ENCODE measurements around the gene DHDH.

The DHDH gene

DNA sequence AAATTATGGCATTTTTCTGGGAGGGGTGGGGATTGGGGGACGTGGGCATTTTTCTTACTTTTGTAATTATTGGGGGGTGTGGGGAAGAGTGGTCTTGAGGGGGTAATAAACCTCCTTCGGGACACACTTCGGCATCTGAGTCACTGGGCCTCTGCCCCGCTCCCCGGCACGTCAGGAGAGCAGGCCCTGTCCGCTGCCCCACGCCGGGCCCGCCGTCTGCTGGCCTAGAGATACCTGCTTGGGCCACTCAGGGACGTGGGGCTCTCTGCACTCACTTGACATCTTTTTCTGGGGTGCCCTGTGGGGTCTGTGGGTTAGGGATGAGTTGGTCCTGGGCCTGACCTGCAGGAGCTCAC lies 28.2 kb downstream of the DHDH start:
- H3K4me3 ChIP-seq (ENCODE audit: low read length in 2 of 2): no peak overlapping the region
- H3K36me3 ChIP-seq (ENCODE audit: control insufficient read depth in 2 of 2, insufficient read depth in 2 of 2, low read length in 2 of 2): peaks cover 5 to 6% of the 10 kb centered on the region in 2 donors
- peaks cover 25% of the 10 kb centered on the region for H3K4me1 ChIP-seq (ENCODE audit: control insufficient read depth, insufficient read depth, low read length)
- no peaks in the 10 kb centered on the region for H3K9me3 ChIP-seq (ENCODE audit: control insufficient read depth in 2 of 2, low read length in 2 of 2)
- H3K9ac ChIP-seq (ENCODE audit: low read length in 2 of 2): no peak overlapping the region
- H3K27ac ChIP-seq (ENCODE audit: low read length): peak overlapping the region; percentile 55
- H3K27me3 ChIP-seq (ENCODE audit: control insufficient read depth in 1 of 2, insufficient read depth in 2 of 2, low read length in 2 of 2): no peaks in the 10 kb centered on the region

DNA sequence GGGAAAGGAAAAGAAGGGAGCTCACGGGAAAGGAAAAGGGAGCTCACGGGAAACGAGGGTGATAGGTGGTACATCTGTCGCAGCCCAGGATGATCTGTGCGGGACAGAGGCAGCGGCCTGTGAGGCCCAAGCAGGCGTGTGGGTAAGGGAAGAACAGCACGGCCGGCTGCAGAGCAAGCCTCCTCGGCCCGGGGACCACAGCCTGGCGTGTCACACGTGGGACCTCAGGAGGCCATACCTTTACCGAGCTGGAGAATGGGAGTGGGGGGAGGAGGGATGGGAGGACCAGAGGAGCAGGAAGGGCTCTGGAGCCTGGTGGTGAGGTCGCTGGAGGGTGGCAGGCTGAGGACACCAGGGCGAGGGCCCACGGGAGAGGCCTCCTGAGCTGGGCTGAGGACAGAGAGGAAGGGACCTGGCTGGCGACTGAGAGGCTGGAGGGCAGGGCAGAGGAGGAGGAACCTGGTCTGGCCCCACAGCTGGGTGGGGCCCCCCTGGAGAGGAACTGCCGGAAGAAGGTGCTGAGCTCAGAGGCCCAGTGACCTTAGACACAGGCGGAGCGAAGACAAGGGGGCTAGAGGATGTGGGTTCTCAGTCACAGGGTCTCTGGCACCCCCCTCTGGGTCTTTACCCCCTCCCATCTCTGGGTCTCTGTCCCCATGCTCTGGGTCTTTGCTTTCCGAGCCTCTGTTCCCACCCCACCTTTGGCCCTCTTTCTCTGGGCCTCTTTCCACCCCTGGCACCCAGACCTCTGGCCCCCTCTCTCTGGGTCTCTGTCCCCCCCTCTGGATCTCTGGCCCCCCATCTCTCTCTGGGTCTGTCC lies 28.7 kb downstream of the DHDH start:
- peak overlapping the region in 1 of 2 donors; percentile 51 for H3K9ac ChIP-seq (ENCODE audit: low read length in 2 of 2)
- H3K4me3 ChIP-seq (ENCODE audit: low read length in 2 of 2): no peak overlapping the region
- H3K27ac ChIP-seq (ENCODE audit: low read length): peak overlapping the region; percentile 55
- no peaks in the 10 kb centered on the region for H3K9me3 ChIP-seq (ENCODE audit: control insufficient read depth in 2 of 2, low read length in 2 of 2)
- H3K36me3 ChIP-seq (ENCODE audit: control insufficient read depth in 2 of 2, insufficient read depth in 2 of 2, low read length in 2 of 2): peaks cover 5 to 8% of the 10 kb centered on the region in 2 donors
- peaks cover 30% of the 10 kb centered on the region for H3K4me1 ChIP-seq (ENCODE audit: control insufficient read depth, insufficient read depth, low read length)
- no peaks in the 10 kb centered on the region for H3K27me3 ChIP-seq (ENCODE audit: control insufficient read depth in 1 of 2, insufficient read depth in 2 of 2, low read length in 2 of 2)

DNA sequence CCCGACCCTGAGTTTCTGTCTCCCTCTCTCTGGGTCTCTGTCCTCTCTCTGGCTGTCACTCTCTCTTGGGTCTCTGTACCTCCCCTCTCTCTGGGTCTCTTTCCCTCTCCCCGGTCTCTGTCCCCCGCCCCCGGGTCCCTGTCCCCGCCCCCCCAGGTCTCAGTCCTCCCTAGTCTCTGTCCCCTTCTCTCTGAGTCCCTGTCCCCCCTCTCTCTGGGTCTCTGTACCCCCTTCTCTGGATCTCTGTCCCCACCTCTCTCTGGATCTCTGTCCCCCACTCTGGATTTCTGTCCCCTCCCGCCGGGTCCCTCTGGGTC lies 29.3 kb downstream of the DHDH start:
- Histone ChIP-seq H3K9ac (ENCODE audit: low read length in 2 of 2) (peak overlapping the region in 1 of 2 donors; percentile 66), H3K9me3 (ENCODE audit: control insufficient read depth in 2 of 2, low read length in 2 of 2) (no peaks in the 10 kb centered on the region), H3K4me1 (ENCODE audit: control insufficient read depth, insufficient read depth, low read length) (peaks cover 35% of the 10 kb centered on the region), H3K27me3 (ENCODE audit: control insufficient read depth in 1 of 2, insufficient read depth in 2 of 2, low read length in 2 of 2) (no peaks in the 10 kb centered on the region), H3K36me3 (ENCODE audit: control insufficient read depth in 2 of 2, insufficient read depth in 2 of 2, low read length in 2 of 2) (peaks cover 6 to 8% of the 10 kb centered on the region in 2 donors), H3K4me3 (ENCODE audit: low read length in 2 of 2) (no peak overlapping the region), H3K27ac (ENCODE audit: low read length) (peak overlapping the region; percentile 55)

DNA sequence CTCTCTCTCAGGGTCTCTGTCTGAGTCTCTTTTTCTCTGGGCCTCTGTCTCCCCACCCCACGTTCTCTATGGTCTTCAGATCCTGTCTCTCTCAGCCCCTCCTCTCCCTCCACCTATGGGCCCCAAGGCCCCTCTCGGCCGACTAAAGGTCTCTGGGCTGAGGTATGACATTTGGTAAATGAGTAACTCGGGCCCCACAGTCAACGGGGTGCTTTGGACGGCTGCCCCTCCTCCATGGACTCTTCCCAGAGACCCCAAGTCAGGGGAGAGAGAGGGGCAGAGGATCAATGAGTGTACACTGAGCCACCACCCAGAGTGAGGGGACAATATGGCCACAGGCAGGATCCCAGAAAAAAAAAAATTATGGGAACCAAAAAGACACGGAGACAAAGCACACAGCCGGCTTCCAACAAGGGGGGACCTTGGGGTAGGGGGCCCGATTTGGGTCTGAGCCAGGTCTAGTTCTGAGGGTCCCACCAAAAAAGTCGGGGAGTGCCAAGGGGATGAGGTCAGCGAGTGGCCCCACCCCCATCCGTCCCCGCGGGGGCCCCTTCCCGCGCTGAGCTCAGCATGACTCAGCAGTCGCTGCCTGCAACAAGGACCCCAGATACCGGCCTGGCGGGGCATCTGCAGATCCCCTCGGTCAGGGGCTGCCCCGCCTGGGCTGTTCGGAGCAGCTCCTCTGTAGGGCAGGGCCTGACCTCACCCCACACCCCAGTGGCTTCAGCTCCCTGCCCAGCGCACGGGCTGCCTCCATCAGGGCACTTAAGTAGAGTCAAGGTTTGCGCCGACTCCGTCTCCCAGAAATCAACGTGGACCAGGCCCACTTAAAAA lies 30.1 kb downstream of the DHDH start:
- Histone ChIP-seq H3K4me1 (ENCODE audit: control insufficient read depth, insufficient read depth, low read length) (peaks cover 35% of the 10 kb centered on the region), H3K9me3 (ENCODE audit: control insufficient read depth in 2 of 2, low read length in 2 of 2) (no peaks in the 10 kb centered on the region), H3K36me3 (ENCODE audit: control insufficient read depth in 2 of 2, insufficient read depth in 2 of 2, low read length in 2 of 2) (peaks cover 11% of the 10 kb centered on the region in 2 donors), H3K9ac (ENCODE audit: low read length in 2 of 2) (peak overlapping the region; percentile 66 to 72), H3K4me3 (ENCODE audit: low read length in 2 of 2) (peak overlapping the region; percentile 52 to 67), H3K27me3 (ENCODE audit: control insufficient read depth in 1 of 2, insufficient read depth in 2 of 2, low read length in 2 of 2) (no peaks in the 10 kb centered on the region), H3K27ac (ENCODE audit: low read length) (peak overlapping the region; percentile 86)

DNA sequence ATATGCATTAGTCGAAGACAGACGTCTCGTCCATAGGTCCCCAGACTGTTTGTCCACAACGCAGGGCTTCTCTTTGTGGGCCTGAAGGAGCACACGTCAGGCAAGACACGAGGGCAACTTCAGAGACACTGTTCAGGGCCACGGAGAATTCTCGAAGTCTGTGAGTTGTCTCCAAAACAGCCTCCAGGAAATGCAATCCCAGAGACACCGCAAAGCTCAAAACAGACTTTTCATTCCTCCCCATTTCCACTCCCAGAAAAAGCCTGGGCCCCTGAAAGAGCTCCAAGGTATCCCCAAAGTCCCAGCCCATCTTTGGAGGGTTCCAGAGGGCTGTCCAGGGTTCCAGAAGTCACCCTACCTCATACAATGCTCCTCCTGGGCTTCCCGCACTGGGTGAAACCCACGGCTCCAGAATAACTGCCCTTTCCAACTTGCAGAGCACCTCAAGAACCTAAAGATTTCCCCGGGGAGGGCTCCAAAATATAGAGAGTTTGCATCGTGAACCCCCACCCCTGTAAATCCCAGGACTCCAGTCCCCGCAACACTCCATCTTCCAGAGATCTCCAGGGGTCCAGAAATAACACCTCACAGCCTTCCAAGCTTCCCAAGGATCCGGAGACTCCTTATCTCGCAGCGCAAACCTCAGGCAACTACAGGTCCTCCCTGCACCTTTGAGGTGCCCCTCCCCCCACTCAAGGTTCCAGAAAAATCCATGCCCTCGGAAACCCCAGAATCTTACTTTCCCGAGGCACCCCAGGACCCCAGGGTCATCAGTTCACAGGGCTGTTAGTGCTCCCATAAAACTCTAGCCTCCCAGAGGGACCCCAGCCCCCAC lies 30.9 kb downstream of the DHDH start:
- H3K36me3 ChIP-seq (ENCODE audit: control insufficient read depth in 2 of 2, insufficient read depth in 2 of 2, low read length in 2 of 2): peaks cover 11 to 17% of the 10 kb centered on the region in 2 donors
- H3K9me3 ChIP-seq (ENCODE audit: control insufficient read depth in 2 of 2, low read length in 2 of 2): no peaks in the 10 kb centered on the region
- H3K9ac ChIP-seq (ENCODE audit: low read length in 2 of 2): peak overlapping the region; percentile 66 to 72
- H3K4me1 ChIP-seq (ENCODE audit: control insufficient read depth, insufficient read depth, low read length): peaks cover 35% of the 10 kb centered on the region
- H3K27me3 ChIP-seq (ENCODE audit: control insufficient read depth in 1 of 2, insufficient read depth in 2 of 2, low read length in 2 of 2): no peaks in the 10 kb centered on the region
- peak overlapping the region; percentile 52 to 67 for H3K4me3 ChIP-seq (ENCODE audit: low read length in 2 of 2)
- peak overlapping the region; percentile 86 for H3K27ac ChIP-seq (ENCODE audit: low read length)

DNA sequence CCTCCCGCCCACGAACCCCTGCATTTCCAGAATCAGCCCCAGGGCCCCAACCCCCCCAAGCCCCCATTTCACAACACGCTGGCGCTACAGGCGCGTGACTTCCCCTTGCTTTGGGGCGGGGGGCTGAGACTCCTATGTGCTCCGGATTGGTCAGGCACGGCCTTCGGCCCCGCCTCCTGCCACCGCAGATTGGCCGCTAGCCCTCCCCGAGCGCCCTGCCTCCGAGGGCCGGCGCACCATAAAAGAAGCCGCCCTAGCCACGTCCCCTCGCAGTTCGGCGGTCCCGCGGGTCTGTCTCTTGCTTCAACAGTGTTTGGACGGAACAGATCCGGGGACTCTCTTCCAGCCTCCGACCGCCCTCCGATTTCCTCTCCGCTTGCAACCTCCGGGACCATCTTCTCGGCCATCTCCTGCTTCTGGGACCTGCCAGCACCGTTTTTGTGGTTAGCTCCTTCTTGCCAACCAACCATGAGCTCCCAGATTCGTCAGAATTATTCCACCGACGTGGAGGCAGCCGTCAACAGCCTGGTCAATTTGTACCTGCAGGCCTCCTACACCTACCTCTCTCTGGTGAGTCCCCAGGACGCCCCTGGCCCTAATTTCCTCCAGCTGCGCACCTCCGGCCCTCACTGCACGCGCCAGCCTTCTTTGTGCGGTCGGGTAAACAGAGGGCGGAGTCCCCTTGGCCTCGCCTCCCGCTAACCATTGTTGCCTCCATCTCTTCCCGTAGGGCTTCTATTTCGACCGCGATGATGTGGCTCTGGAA lies 31.7 kb downstream of the DHDH start, which contains the start of gene FTL:
Gene FTL, plus strand, starts transcription at position 270 of the 766 bp plus-strand sequence. Its CDS starts 199 bp downstream, at position 469.
- H3K4me3 ChIP-seq (ENCODE audit: low read length in 2 of 2): peak within 1 kb of the TSS; percentile 95 to 97
- H3K27me3 ChIP-seq (ENCODE audit: control insufficient read depth in 1 of 2, insufficient read depth in 2 of 2, low read length in 2 of 2): no peaks in the 10 kb centered on the region
- H3K36me3 ChIP-seq (ENCODE audit: control insufficient read depth in 2 of 2, insufficient read depth in 2 of 2, low read length in 2 of 2): peaks cover 11 to 23% of the 10 kb centered on the region in 2 donors
- peak within 1 kb of the TSS; percentile 93 to 94 for H3K9ac ChIP-seq (ENCODE audit: low read length in 2 of 2)
- H3K27ac ChIP-seq (ENCODE audit: low read length): peak within 1 kb of the TSS; percentile 86
- H3K4me1 ChIP-seq (ENCODE audit: control insufficient read depth, insufficient read depth, low read length): peaks cover 35% of the 10 kb centered on the region
- H3K9me3 ChIP-seq (ENCODE audit: control insufficient read depth in 2 of 2, low read length in 2 of 2): no peaks in the 10 kb centered on the region

DNA sequence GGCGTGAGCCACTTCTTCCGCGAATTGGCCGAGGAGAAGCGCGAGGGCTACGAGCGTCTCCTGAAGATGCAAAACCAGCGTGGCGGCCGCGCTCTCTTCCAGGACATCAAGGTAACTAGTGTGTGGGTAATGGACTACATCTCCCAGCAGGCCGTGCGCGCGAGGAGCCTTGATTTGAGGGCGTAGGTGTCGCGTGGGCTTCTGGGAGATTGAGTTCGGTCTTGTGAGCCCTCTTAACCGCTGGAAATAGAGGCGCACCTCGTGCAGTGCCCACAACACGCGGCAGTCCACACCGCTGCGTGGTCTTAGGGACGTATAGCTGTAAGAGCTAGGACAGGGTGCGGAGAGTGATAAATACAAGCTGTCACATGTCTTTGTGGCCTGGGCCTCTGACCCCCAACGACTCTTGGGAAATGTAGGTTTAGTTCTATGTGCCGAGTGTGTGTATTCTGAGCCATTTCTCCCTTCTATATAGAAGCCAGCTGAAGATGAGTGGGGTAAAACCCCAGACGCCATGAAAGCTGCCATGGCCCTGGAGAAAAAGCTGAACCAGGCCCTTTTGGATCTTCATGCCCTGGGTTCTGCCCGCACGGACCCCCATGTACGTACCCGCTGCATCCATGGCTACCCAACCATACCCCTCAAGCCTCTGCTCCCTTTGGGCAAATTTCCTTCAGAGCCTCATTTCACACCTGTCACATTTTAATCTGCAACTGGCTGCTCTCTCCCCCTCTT lies 32.5 kb downstream of the DHDH start:
- Histone ChIP-seq H3K27me3 (ENCODE audit: control insufficient read depth in 1 of 2, insufficient read depth in 2 of 2, low read length in 2 of 2) (no peaks in the 10 kb centered on the region), H3K27ac (ENCODE audit: low read length) (peak overlapping the region; percentile 86), H3K36me3 (ENCODE audit: control insufficient read depth in 2 of 2, insufficient read depth in 2 of 2, low read length in 2 of 2) (peaks cover 15 to 25% of the 10 kb centered on the region in 2 donors), H3K9me3 (ENCODE audit: control insufficient read depth in 2 of 2, low read length in 2 of 2) (no peaks in the 10 kb centered on the region), H3K9ac (ENCODE audit: low read length in 2 of 2) (peak overlapping the region; percentile 93 to 94), H3K4me1 (ENCODE audit: control insufficient read depth, insufficient read depth, low read length) (peaks cover 40% of the 10 kb centered on the region), H3K4me3 (ENCODE audit: low read length in 2 of 2) (peak overlapping the region; percentile 95 to 97)

DNA sequence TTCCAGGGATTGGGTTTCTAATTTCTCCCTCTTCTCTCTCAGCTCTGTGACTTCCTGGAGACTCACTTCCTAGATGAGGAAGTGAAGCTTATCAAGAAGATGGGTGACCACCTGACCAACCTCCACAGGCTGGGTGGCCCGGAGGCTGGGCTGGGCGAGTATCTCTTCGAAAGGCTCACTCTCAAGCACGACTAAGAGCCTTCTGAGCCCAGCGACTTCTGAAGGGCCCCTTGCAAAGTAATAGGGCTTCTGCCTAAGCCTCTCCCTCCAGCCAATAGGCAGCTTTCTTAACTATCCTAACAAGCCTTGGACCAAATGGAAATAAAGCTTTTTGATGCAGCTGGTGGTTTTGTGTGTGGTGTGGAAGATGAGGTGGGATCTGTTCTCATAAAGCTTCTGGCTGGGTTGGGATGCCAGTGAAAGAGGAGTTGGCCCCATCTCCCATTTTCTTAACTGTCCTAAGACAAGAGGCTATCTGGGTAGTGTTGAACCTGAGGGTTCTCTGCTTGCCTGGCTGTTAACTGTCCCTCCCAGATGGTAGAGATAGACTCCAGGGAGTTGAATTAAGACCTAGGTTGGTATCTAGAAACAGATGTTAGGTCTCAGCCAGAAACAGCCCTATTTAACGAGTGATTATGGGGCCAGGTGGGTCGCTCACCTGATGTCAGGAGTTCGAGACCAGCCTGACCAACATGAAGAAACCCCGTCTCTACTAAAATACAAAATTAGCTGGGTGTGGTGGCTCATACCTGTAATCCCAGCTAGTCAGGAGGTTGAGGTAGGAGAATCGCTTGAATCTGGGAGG lies 33.2 kb downstream of the DHDH start:
- peaks cover 15 to 27% of the 10 kb centered on the region in 2 donors for H3K36me3 ChIP-seq (ENCODE audit: control insufficient read depth in 2 of 2, insufficient read depth in 2 of 2, low read length in 2 of 2)
- peaks cover 42% of the 10 kb centered on the region for H3K4me1 ChIP-seq (ENCODE audit: control insufficient read depth, insufficient read depth, low read length)
- H3K9ac ChIP-seq (ENCODE audit: low read length in 2 of 2): peak overlapping the region; percentile 93 to 94
- no peaks in the 10 kb centered on the region for H3K27me3 ChIP-seq (ENCODE audit: control insufficient read depth in 1 of 2, insufficient read depth in 2 of 2, low read length in 2 of 2)
- peak overlapping the region; percentile 95 to 97 for H3K4me3 ChIP-seq (ENCODE audit: low read length in 2 of 2)
- no peaks in the 10 kb centered on the region for H3K9me3 ChIP-seq (ENCODE audit: control insufficient read depth in 2 of 2, low read length in 2 of 2)
- H3K27ac ChIP-seq (ENCODE audit: low read length): peak overlapping the region; percentile 86
